GM18519 (cell line): ENCODE results near the gene NT5E.

Experiments used
- ATAC-seq: cut with Tn5 transposase; IDR thresholded peaks from one replicate; pipeline ENCODE4 v1.9.1; 2021; ENCODE audit warnings: mild to moderate bottlenecking, moderate library complexity; ENCODE audit not compliant: unreplicated experiment, low FRiP score

NT5E gene

DNA sequence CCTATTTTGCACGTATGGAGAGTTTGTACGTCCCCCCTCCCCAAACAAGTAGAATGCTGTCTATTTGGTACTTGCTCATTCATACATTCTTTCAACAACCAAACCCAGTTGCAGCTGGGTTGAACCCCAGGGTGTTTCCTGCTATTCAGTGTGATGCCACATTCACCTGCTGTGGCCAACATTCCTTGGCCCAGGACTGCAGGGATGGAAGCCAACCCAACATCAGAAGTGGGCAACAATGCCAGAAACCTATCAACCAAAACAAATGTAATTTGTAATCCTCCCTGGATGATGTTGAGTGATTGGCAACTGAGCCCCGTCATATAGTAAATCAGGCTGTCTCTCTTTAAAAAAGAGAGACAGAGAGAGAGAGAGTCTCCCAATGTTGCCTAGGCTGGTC, 8.9 kb downstream of the NT5E start:
- ATAC-seq: no peak

DNA sequence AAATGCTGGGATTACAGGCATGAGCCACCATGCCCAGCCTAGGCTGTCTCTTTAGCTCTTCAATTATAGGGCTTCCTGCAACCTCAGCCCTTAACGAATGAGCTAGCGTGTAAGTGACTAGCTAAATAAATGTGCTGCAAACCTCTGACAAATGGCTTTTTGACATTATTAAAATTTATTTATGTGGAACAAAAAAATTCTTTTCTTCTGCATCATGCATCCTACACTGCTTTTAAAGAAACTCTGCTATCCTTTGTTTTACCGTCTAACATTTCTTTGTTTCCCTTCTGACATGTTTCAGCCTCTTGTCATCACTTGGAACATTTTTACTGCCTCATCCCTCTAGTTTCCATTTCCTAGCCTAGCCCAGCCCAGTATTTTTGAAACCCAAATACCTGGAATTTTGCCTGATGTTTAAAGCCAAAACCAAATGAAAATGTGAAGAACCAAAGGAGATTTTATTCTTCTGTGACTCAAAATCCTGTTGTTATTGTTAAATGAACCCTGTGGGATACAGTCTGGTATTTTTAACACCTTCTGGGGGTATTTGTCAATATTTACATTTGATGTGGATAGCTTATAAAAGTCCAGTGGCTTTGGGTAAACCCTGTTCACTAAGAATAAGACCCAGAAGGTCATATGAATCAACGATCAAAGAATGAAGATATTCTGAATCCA, 9.5 kb downstream of the NT5E start:
- ATAC-seq: no peak

DNA sequence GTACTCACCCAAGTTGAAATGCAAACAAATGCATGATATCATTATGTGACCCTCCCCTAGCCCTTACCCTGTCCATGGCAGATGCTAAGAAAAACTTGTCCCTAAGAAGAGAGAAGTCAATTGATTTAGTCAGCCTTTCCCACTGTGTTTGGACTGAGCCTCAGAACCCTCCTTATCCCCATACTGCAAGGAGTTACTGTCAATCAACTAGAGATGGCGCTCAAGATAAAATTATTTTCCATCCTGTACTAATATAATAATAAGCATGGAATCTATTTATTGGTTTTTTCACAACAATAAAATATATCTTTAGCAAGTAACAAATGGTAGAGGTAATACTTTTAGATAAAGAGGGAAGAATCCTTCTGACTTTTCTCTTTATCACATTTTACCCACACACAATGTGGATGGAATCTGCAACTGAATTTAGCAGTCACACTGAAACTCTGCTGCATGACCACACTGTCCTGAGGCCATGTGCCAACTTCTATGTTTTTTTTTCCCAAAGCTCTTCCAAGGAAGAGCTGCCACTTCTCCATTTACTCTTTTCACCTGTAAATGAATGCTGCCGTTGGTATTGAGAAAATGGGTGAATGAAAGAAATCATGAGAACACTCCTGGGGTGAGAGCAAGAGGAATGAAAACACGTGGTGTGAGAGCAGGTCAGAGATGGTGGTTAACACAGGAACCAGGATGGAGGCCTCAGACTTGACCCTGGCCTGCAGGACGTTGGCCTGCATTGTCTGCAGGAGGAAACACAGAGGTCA, 10.5 kb downstream of the NT5E start:
- no peak for ATAC-seq

DNA sequence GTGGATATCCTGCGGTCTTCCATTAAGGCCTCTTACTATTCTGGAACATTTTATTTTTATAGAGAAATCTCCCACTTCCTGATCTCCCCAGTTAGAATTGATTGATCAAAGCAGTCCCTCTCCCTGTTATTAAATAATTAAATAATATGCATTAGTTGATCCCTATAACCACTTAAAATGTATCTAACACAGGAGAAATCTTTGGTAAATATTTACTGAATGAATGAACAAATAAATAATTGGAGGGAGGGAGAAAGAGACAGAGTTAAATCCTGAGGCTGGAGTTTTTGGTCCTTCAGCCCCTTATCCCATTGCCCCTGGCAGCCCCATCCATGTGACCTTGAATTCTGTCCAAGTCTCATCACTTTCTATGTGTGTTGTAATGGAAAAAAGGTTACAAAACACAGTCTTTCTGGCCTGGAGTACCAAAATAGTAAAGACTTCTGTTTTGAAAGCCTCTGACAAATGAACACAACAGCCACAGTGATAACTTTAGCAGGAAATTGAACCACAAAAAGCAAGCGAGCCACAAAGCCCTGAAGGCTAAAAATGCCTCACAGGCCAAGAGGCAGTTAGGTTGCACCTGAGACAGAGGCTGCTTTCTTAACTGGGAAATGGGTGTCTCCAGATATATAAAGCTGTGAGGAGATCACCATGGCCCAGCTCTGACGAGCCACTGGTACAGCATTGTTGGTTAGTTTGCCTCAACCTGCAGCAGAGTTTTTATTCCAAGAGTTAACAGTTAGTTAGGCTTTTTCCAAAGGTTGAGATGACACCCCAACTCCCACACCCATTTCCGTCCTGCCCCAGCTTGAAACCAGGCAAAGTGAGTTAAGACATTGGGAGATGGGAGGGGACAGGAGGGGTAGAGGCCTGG, 11.3 kb downstream of the NT5E start:
- peak; percentile 80 for ATAC-seq

DNA sequence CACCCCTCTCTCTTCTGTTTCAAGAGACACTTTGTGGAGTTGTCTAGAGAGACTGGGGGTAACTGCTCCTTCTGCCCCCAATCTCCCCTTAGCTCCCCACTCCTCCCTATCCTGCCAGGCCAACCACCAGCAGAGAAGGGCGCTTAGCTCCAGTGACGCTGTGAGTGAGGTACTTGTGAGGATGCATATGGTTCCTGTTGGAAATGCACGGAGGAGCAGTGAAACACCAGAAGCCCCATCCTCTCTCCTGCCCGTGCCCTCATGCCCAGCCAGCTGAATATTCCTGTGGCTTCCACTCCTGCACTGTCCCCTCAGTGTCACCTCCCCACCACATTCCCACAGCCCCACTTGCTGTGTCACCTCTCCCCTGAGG, 11.9 kb downstream of the NT5E start:
- no peak for ATAC-seq

DNA sequence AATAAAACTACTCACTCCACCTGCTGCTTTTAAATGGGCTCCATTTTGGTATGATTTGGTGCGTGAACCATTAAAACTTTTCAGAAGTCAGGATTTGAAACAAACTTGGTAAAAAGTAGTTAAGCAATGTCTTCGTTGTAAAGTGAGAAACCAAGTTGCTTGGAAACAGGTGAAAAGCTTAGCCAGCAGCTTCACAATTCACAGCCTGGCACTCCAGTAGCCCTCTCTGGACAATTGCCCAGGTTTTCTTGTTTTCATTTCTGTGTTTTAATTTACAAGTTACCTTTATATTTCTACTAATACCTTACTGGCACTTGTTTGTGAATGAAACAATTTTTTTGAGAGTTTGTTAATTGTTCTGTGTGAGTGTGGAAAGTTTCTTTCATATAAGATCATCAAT, 12.8 kb downstream of the NT5E start:
- no peak for ATAC-seq

DNA sequence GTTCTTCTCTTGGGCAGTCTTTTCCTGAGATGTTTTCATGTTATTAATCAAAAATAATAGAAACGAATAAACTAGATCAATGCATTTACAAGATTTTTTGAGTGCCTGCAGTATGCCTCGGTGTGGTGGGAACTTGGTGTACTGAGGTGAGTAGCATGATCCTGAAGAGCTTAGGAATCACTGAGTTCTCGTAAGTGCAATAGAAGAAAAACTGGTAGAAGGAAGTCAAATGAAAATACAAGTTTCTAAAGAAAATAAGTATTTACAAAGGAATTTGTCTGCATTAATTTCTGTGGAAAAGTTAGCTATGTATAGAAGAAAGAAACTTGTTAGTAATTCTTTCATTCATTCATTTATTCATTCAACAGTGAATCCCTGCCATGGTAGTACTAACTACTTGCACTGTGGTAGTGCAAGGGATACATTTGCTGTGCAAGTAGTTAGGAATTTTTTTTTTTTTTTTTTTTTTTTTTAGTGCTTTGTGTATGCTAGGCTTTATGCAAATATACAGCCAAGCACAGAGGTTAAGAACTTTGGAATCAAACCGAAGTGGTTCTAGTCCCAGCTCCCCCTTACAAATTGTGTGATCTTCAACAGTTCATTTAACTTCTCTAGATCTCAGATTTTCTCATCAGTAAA, 13.9 kb downstream of the NT5E start:
- ATAC-seq: no peak

DNA sequence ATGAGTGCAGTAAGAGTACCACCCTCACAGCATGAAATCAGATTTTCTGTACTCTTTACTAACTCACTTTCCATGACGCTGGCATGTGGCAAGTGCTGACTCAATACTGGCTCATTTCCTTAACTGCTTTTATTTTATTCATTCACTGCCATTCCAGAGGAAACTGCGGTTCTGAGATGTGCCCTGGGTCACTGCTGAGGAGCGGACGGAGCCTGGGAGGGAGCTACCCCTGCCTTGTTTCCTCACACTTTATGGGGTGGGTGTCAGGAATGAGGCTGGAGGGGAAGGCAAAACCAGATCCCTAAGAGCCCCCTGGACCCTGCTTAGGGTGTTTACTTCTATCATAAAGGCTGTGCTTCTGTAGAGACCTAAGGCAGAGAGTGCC, 14.4 kb downstream of the NT5E start:
- no peak for ATAC-seq

DNA sequence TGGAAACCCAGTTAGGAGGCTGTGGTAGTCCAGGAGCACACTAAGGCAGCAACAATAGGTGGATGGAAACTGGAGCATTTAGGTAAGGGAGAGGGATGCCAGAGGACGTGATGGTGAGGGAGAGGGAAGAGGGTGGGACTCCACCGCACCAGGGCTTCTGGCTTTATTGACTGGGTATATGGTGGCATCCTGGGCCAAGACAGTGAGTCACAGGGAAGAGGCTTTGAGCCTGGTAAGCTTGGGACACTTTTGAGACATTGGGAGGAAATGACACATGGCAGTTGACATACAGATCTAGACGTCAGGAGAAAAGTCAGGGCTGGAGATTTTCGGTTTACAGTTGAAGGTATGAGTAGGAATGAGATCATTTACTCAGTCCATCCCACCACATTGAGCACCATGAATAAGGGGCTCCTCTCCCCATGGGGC, 14.9 kb downstream of the NT5E start:
- ATAC-seq: no peak

DNA sequence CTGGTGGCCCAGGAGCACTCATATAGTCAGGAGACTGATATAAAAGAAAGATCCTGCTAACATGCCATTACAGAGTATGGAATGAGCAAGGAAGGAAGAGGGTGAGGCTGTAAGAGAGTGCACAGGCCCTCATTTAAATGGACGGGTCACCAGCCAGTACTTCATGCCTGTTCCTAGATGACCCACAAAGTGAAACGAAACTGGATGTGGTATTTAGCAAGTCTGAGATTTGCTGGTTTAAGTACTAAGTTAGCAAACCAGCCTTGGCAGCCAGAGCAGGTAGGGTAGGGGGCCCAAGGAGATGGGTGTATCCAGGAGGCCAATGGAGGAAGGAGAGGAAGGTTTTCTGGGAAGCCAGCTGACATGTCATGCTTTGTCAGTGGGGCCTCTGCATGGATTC, 15.9 kb downstream of the NT5E start:
- ATAC-seq: no peak

DNA sequence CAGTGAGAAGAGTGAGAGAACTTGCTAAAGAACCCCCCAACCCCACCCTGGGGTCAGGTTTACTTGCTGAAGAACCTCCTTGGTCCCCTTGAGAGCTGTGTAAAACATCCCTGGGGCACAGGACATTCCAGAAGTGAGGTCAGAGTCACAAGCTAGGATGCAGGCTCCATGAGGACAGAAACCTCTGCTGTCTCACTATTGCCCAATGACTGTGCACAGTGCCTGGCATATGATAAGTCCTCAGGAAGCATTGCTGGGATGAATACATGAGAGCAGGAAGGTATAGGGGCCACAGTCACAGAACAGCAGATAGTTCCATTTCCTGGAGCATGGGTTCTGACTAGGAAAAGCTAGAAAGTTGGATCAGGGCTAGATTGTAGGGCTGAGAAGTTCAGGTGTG, 18.4 kb downstream of the NT5E start:
- no peak for ATAC-seq

DNA sequence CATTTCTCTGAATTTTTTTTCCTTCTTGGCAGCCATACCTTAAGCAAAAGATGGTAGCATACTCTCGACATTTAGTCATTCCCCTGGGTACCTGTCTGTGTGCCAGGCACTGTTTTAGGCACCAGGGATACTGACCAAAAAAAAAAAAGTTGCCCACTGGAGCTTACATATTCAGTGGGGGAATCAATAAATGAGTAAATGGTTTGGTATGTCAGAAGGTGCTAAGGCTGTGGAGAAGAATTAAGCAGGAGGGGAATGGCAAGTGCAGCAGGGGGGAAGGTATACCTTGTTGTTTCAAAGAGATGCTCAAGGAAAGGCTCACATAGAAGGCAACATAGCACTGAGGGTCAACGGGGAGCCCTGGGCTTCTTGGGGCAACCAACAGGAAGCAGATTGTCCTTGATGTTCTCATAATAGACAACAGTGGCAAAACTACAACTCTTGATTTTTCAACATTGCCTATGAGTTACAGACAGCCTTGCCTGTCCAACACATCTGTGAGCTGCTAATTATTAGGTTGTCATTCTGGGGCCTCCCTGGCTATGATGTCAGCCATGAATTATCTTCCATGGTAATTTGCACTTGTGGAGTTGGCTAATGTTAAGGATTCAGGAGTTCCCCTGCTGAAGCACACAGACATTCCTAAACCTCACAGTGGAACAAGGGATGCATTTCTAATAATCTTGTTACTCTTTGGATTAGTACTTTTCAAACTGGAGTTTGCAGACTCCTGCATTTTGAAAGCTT, 19.6 kb downstream of the NT5E start:
- no peak for ATAC-seq

DNA sequence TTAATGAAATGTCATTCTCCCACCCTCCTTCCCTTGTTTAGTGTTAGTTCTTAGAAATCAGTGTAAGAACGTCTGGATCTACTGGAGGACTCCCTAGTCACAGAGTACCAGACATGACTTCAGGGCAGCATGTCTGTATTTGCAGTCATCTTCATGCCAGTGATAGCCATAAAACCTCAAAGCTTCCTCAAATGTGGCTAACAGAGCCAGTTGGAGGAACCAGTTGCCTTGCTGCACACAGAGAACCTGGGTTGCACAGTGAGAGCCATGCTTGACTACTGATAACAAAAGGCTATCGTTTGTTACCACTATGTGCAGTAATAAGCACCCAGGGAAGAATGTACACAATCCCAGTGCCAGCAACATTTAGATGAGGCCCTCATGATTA, 20.1 kb downstream of the NT5E start:
- no peak for ATAC-seq

DNA sequence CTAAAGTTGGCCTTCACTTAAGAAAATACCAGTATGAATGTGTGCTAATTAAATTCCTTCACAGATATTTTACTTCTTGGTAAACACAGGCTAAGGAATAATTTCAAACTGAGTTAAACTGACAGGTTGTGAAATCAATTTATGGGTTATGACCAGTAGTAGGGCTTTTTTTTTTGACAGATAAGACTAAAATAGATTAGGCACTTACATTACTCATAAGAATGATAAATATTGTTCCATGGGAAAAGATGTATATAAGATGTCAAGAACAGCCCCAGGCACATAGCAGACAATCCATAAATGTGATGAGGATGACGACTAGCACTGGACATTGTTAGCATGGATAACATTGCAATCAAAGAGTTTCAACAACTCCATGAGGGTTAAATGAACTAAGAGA, 22.9 kb downstream of the NT5E start:
- ATAC-seq: no peak

DNA sequence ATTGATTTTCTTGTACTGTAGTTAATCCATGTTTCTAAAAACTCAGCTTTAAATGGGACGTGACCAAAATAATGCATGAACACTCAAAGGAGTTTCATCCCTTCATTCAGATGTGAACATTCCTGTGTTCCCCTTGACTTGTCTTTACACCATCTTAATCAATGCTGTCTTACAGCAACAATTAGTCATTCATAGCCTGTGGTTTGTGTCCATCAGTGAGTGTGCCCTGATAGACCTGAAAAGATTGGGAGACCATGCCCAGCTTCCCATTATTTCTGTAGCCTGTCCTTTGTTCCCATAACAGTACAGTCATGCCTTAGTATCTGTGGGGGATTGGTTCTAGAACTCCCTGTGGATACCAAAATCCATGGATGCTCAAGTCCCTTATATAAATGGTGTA, 23.9 kb downstream of the NT5E start:
- no peak for ATAC-seq

DNA sequence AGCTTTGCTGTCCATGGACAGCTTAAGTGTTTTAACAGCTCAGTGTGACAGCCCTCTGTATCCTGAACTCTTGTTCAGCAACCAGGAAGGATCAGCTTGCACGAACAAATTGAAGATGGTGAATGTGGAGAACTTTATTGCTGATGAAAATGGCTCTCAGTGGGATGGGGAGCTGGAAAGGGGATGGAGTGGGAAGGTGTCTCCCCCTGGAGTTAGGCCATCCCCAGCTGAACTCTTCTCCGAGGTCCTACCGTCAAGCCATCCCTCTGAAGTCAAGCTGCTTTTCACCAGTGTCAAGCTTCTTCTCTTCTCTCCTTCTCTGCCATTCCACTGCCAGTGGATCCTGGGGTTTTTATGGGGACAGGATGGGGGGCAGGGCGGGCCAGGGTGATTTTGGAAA, 26.6 kb downstream of the NT5E start:
- no peak for ATAC-seq

DNA sequence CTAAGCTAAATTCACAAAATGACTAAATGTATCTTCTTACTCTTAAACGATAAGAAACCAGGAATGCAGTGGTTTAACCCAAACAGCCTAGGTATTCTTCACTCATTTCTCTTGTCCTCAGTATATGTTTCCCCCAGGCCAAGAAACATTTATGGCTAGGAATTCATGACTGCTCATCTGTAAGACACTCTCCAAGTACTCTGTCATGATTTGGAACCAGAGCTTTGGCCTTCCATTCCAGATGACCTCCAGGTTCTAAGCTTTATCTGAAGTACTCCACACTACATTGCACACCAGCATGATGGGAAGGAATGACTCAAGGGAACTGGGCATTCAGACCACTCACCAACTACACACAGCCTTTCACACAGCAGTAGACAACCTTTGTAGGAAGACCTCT, 29.3 kb downstream of the NT5E start:
- no peak for ATAC-seq

DNA sequence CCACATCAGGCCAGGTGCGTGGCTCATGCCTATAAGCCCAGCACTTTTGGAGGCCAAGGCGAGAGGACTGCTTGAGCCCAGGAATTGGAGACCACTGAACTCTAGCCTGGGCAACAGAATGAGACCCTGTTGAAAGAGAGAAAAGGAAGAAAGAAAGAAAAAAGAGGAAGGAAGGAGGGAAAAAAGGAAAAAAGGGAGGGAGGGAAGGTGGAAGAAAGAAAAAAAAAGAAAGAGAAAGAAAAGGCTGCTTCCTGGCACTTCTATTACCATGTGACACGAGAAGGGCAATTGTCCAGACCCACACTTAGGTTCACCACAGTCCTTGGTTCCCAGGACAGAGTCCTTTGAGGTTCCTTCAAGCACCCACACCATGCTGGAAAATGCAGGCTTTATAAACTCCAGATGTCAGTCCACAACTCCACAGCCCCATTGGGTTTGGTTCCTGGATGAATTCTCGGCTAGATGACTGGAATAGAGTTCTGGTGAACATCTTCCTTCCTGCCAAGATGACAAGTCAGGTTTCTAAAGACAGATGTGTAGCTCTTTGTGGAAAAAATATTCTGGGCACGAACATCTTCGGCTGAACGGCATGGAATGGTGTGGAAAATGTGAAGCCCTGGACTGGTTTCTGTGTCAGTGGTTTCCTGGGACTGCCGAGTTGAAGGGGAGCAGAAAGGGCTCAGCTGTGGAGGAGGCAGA, 32.5 kb downstream of the NT5E start:
- ATAC-seq: no peak

DNA sequence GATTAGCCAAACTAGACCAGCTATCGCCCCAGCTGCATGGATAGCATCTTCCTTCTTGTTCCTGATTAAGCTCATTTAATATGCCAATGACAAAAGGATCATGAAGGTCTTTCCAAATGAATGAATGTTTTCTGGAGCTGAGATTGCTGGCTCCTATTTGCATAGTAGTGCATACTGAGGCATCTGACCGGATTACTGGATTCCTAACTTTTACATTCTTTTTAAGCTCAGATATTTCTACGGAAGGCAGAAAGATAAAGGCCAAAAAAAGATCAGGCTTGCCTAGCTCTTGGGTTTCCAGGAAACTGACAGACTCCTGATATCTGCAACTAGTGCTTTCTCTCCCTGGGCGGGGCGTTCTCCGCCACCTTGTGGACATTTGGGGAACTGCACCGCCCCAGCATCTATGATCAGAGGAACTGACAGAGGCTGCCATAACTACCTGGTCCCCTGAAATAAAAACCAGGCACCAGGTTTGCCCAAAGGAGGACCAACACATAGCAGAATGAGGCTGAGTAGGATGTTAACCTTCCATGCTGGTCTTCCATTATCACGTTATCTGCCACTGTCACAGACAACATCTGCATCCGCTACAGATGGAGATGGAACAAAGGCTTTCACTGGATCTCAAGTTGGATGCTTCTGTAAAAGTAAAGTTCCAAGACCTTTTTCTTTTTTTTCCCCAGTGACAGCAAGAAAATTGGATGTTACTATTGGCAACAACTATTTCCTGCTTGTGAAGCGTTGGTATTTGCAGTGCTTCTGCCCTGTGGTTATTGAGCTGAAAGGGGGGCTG, 33.2 kb downstream of the NT5E start:
- peak; percentile 85 for ATAC-seq
